Effector memory CD4-positive, alpha-beta T cell (primary cell): ENCODE measurements around the gene SUPT6H.

Experiments
- DNase-seq, 3 donors: peaks; one replicate each; pipeline ENCODE4 v3.0.0-alpha.2; 2020
- H3K27ac ChIP-seq: 2 replicates; pipeline ENCODE4 v1.7.0; 2013; ENCODE audit warnings: mild to moderate bottlenecking, low read length, moderate library complexity; ENCODE audit not compliant: insufficient read depth, poor library complexity, severe bottlenecking
- H3K27me3 ChIP-seq: replicated peaks from 2 replicates; pipeline ENCODE4 v1.7.0; 2013; ENCODE audit warnings: mild to moderate bottlenecking, low read length; ENCODE audit not compliant: insufficient read depth, control insufficient read depth, poor library complexity, severe bottlenecking
- H3K36me3 ChIP-seq: 2 replicates; pipeline ENCODE4 v1.7.0; 2013; ENCODE audit warnings: mild to moderate bottlenecking, low read length, moderate library complexity; ENCODE audit not compliant: control insufficient read depth, insufficient read depth
- H3K4me1 ChIP-seq: 2 replicates; pipeline ENCODE4 v1.7.0; 2013; ENCODE audit warnings: low read length, mild to moderate bottlenecking; ENCODE audit not compliant: control insufficient read depth, insufficient read depth, poor library complexity, severe bottlenecking
- H3K4me3 ChIP-seq: 2 replicates; pipeline ENCODE4 v1.7.0; 2013; ENCODE audit warnings: low read length, low read depth, mild to moderate bottlenecking; ENCODE audit not compliant: insufficient read depth, poor library complexity, severe bottlenecking
- H3K9me3 ChIP-seq: 2 replicates; pipeline ENCODE4 v1.7.0; 2013; ENCODE audit warnings: mild to moderate bottlenecking, low read length, moderate library complexity; ENCODE audit not compliant: control insufficient read depth

The SUPT6H gene

DNA sequence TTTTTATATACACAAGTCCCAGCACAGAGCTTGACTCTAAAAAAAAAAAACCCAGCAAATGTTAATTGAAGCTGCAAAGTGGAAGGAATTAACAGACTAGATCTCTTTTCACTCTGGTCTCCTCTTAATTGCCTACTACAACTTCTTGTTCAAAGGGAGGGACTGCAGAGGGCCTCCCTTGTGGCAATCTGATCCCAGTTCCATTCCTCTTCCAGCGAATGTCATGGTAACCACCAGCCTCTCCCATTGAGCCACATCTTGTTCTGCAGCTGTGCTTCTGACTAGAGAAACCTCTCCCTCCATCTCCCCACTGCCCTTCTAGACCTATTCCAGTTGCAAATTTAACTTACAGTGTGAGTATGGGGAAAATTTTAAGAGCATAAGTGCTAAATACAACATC, 5.9 kb downstream of the SUPT6H start:
- Histone ChIP-seq H3K4me3 (no peak overlapping the region), H3K27me3 (no peaks in the 10 kb centered on the region), H3K9me3 (no peaks in the 10 kb centered on the region), H3K36me3 (peaks cover 38% of the 10 kb centered on the region), H3K27ac (no peak overlapping the region), H3K4me1 (peaks cover 6% of the 10 kb centered on the region)
- DNase-seq: no peak

DNA sequence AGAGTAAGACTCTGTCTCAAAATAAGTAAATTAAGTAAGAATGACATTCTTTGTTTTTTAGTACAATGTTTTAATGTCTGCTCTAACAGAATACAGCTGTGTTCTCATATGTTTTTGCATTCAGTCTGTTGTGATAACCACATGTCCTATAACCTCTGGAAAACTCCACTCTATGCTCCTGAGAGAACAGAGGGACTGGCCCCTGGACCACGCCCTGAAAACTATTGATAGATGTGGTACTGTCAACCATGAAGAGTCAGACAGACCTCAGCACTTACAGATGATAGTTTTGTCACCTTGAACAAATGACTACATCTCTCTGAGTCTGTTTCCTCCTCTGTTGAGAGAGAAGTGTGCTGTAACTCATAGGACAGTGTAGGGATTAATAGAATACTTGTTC, 7.9 kb downstream of the SUPT6H start:
- Histone ChIP-seq H3K9me3 (no peaks in the 10 kb centered on the region), H3K4me3 (no peak overlapping the region), H3K27me3 (no peaks in the 10 kb centered on the region), H3K36me3 (peaks cover 58% of the 10 kb centered on the region), H3K27ac (no peak overlapping the region), H3K4me1 (peaks cover 3% of the 10 kb centered on the region)
- no peak for DNase-seq

DNA sequence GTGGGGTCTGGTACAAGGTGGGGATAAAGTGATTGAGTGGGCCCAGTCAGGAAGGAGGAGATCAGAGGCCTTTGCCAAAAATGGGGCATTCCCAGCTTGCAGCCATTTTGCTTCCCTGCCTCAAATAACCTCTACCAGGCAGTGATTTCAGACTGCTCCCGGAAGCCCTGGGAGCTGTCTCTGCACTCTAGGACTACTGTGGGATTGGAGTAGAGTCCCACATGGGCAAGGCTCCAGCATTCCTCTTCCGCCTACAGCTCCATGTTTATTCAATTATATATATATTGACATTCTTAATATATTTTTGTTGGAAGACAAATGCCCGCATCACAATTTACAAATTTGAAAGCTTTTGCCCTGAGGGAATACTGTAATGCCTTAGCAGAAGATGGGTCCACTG, 13.5 kb downstream of the SUPT6H start:
- no peak overlapping the region for H3K4me3 ChIP-seq
- H3K4me1 ChIP-seq: no peaks in the 10 kb centered on the region
- H3K9me3 ChIP-seq: no peaks in the 10 kb centered on the region
- no peak for DNase-seq
- H3K27me3 ChIP-seq: no peaks in the 10 kb centered on the region
- H3K27ac ChIP-seq: no peak overlapping the region
- H3K36me3 ChIP-seq: peaks cover 93% of the 10 kb centered on the region

DNA sequence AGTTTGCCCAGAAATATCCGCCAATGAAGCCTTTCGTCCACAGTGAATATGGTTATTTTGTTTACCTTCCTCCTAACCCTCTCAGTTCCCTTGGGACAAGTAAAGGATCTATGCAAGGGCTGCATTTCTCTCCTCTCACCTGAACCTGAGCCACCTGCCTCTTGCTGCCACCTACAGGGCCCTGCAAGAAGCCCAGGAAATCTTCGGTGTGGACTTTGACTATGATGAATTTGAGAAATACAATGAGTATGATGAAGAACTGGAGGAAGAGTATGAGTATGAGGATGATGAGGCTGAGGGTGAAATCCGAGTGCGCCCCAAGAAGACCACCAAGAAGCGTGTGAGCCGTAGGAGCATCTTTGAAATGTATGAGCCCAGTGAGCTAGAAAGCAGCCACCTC, 14.0 kb downstream of the SUPT6H start:
- DNase-seq: no peak
- H3K27ac ChIP-seq: no peak overlapping the region
- peaks cover 95% of the 10 kb centered on the region for H3K36me3 ChIP-seq
- H3K4me1 ChIP-seq: no peaks in the 10 kb centered on the region
- no peaks in the 10 kb centered on the region for H3K9me3 ChIP-seq
- no peak overlapping the region for H3K4me3 ChIP-seq
- H3K27me3 ChIP-seq: no peaks in the 10 kb centered on the region

DNA sequence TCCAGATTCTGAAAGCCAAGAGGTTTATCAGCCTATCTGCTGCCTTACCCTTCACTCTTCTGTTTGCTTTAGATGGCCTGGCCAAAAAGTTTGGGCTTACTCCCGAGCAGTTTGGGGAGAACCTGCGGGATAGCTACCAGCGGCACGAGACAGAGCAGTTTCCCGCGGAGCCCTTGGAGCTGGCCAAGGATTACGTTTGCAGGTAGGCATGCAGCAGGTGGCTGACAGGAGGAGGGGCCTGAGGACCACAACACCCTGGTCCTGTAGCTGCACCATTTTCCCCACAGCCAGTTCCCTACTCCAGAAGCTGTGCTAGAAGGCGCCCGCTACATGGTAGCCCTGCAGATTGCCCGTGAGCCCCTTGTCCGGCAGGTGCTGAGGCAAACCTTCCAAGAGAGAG, 20.6 kb downstream of the SUPT6H start:
- no peak for DNase-seq
- H3K4me3 ChIP-seq: no peak overlapping the region
- no peaks in the 10 kb centered on the region for H3K4me1 ChIP-seq
- H3K27ac ChIP-seq: no peak overlapping the region
- no peaks in the 10 kb centered on the region for H3K27me3 ChIP-seq
- H3K36me3 ChIP-seq: peaks cover 90% of the 10 kb centered on the region
- H3K9me3 ChIP-seq: no peaks in the 10 kb centered on the region

DNA sequence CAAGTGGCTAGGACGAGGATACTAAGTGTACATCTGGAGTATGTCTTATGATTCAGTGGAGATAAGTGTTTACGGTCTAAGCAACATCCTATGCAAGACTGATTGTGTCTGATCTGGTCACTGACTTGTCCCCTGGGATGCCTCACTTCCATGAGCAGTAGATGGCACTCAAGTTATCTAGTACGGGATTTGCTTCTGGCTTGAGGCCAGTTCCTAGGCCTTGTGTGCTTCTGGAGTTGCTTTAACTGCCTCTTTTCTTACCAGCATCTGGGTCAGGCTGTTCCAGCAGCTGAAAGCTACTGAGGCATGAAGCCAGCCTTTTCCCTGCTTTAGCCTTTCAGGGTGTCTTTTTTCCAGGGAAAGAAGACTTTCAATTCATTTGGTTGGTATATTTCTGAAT, 23.0 kb downstream of the SUPT6H start:
- peaks cover 91% of the 10 kb centered on the region for H3K36me3 ChIP-seq
- H3K9me3 ChIP-seq: no peaks in the 10 kb centered on the region
- no peak for DNase-seq
- no peaks in the 10 kb centered on the region for H3K4me1 ChIP-seq
- H3K27me3 ChIP-seq: no peaks in the 10 kb centered on the region
- H3K4me3 ChIP-seq: no peak overlapping the region
- H3K27ac ChIP-seq: no peak overlapping the region

DNA sequence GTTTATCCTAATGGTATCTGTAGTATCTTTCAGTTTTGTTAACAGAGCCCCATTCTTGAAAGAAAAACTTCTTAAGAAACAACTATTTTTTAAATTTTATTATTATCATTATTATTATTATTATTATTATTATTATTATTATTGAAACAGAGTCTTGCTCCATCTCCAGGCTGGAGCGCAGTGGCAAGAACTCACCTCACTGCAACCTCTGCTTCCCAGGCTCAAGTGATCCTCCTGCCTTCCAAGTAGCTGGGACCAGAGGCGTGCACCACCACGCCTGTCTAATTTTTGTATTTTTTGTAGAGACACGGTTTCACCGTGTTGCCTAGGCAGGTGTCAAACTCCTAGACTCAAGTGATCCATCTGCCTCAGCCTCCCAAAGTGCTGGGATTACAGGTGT, 23.4 kb downstream of the SUPT6H start:
- H3K4me1 ChIP-seq: no peaks in the 10 kb centered on the region
- no peaks in the 10 kb centered on the region for H3K9me3 ChIP-seq
- no peak overlapping the region for H3K4me3 ChIP-seq
- H3K36me3 ChIP-seq: peaks cover 95% of the 10 kb centered on the region
- no peaks in the 10 kb centered on the region for H3K27me3 ChIP-seq
- no peak overlapping the region for H3K27ac ChIP-seq
- DNase-seq: no peak

DNA sequence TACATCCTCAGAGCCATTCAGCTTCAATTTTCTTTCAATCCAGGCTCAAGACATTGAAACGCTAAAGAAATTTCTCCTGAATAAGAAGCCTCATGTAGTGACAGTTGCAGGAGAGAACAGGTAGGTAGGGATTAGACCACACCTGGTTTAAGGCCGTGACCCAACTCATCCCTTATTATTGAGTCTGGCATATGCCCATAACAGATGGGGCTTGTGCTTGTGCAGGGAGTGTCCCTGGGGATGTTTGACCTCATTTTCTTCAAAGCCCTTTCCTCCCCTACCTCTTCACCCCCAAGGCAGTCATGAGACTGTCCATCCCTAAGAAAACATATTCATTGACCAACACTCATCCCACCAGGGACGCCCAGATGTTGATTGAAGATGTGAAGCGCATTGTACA, 24.3 kb downstream of the SUPT6H start:
- H3K27me3 ChIP-seq: no peaks in the 10 kb centered on the region
- no peak overlapping the region for H3K27ac ChIP-seq
- no peak for DNase-seq
- H3K4me3 ChIP-seq: no peak overlapping the region
- peaks cover 95% of the 10 kb centered on the region for H3K36me3 ChIP-seq
- H3K4me1 ChIP-seq: no peaks in the 10 kb centered on the region
- no peaks in the 10 kb centered on the region for H3K9me3 ChIP-seq

DNA sequence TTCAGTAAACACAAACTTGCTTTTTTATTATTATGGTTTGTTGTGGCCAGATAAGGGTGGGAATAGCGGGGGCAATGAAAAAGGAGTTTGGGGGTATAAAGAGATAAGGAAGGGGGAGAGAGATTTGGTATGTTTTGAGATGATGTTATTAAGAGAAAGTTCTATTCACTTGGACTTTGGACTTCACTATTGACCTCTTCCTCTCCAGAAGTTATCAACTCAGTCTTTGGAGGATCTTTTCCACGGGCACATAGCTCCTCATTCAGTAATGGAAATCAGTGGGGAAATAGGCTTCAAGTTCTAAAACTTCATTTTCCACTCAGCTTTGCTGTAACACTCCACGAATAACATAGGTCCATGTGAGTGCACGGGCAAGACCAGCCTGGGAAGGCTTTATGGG, 26.5 kb downstream of the SUPT6H start:
- no peak for DNase-seq
- Histone ChIP-seq H3K27me3 (no peaks in the 10 kb centered on the region), H3K36me3 (peaks cover 77% of the 10 kb centered on the region), H3K27ac (no peak overlapping the region), H3K4me3 (no peak overlapping the region), H3K4me1 (no peaks in the 10 kb centered on the region), H3K9me3 (no peaks in the 10 kb centered on the region)

DNA sequence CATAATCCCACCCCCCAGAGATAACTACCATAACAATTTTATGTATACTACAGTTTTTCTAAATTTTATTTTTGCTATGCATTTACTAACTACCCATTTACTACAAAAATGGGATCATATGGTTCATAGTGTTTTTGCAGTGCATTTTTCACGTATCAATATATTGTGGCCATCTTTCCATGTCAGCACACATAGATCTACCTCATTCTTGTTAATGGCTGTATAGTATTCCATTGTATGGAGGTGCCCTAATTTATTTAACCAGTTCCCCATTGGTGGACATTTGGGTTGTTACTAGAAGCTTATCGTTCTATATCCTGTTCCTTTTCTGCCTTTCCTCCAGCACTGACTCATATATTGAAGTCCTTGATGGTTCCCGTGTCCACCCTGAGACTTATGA, 27.0 kb downstream of the SUPT6H start:
- Histone ChIP-seq H3K4me1 (no peaks in the 10 kb centered on the region), H3K27ac (no peak overlapping the region), H3K27me3 (no peaks in the 10 kb centered on the region), H3K9me3 (no peaks in the 10 kb centered on the region), H3K36me3 (peaks cover 79% of the 10 kb centered on the region), H3K4me3 (no peak overlapping the region)
- no peak for DNase-seq

DNA sequence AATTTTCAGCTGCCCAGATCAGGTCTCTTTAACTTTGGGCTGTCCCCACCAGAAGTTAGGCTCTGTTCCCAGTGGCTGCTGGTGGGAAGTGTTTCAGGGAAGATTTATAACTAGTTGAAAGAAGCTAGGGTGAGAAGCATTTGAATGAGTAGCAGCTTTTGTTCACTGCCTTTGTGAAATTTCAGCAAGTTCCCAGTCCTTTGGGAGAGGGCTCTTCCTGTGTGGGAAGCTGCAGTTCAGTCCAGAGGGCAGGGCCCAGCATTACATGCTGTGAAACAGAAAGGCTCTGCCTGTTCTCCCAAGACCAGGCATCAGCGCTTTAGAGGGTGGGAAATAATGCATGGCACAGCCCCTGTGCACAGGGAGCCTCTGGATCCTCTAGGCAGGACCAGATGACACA, 31.9 kb downstream of the SUPT6H start:
- Histone ChIP-seq H3K4me3 (no peak overlapping the region), H3K9me3 (no peaks in the 10 kb centered on the region), H3K27ac (no peak overlapping the region), H3K4me1 (no peaks in the 10 kb centered on the region), H3K27me3 (no peaks in the 10 kb centered on the region), H3K36me3 (peaks cover 76% of the 10 kb centered on the region)
- DNase-seq: no peak
